IPS DF 6.9 (cell line): ENCODE results near the gene PTPRN2.

Source experiments
- DNase-seq: peaks from one replicate; pipeline ENCODE4 v3.0.0-alpha.2; 2013; ENCODE audit warnings: low read depth, low spot score
- H3K27ac ChIP-seq: one replicate; pipeline ENCODE4 v1.5.1; 2013; ENCODE audit warnings: low read length, control low read depth
- H3K27me3 ChIP-seq: 2 replicates; pipeline ENCODE4 v1.6.1; 2013; ENCODE audit warnings: mild to moderate bottlenecking, low read length; ENCODE audit not compliant: control insufficient read depth, insufficient read depth
- H3K36me3 ChIP-seq: 2 replicates; pipeline ENCODE4 v1.6.1; 2013; ENCODE audit warnings: low read length; ENCODE audit not compliant: control insufficient read depth, insufficient read depth
- H3K4me1 ChIP-seq: 2 replicates; pipeline ENCODE4 v1.6.1; 2013; ENCODE audit warnings: low read length; ENCODE audit not compliant: control insufficient read depth, insufficient read depth
- H3K4me3 ChIP-seq: 2 replicates; pipeline ENCODE4 v1.5.1; 2013; ENCODE audit warnings: mild to moderate bottlenecking, low read length
- H3K9me3 ChIP-seq: 2 replicates; pipeline ENCODE4 v1.6.1; 2013; ENCODE audit warnings: low read length, inconsistent platforms; ENCODE audit not compliant: control insufficient read depth, insufficient read depth
- WGBS: extraction: QIAGEN DNeasy Blood & Tissue Kit; methylation state at CpG from one replicate; pipeline ENCODE4 v1.1.7; 2013; ENCODE audit warnings: mixed read lengths, missing lambda C conversion rate; ENCODE audit not compliant: insufficient read length, insufficient coverage; 5-methylcytosine and 5-hydroxymethylcytosine counted together

Gene PTPRN2

DNA sequence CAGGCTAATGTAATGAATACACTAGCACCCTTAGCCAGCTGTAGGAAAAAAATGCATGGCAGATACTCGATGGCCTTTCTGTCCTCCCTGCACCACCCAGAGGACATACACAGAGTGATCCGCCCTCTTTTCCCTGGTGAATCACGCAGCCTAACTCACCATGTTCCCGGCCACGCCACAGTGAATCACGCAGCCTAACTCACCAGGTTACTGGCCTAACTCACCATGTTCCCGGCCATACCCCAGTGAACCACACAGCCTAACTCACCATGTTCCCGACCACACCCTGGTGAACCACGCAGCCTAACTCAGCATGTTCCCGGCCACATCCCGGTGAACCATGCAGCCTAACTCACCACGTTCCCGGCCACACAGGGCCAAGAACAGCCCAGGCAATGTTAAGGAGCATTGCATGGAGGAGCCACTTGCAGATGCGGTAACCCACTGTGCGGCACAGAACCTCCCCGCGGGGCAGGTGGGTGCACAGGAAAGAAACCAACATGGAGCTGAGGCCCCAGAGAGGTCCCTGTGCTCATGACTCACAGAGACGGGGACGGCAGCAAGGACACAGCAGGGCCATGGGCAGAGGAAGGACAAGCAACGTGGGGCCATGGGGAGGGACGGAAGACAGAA, 742.3 kb downstream of the PTPRN2 start:
- Histone ChIP-seq H3K27me3 (no peaks in the 10 kb centered on the region), H3K27ac (no peak overlapping the region), H3K4me1 (no peaks in the 10 kb centered on the region), H3K9me3 (peaks cover 26% of the 10 kb centered on the region), H3K4me3 (no peak overlapping the region), H3K36me3 (no peaks in the 10 kb centered on the region; the same call in 1 of the 2 replicates)
- DNase-seq = no peak
- no CpG with 5 or more reads among the region's 21 CpGs for WGBS

DNA sequence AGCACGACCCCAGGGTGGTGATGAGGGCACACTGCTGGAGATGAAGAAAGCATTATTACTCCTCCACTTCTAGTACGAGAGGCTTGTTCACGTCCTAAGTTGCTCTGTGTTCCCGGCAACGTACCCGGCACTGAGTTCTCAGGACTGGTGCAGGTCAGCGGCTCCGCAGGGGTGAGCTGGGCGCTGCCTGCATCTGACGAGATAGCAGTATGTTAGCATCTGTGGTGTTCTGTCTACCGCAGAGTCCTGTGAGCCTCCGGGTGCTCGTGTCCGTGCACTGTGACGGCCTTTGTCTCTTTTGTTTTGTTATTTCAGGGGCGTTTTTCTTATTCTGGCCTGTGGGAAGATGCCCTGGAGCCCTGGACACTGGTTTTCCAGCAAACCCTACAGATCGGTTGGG, 743.0 kb downstream of the PTPRN2 start:
- Histone ChIP-seq H3K27ac (no peak overlapping the region), H3K36me3 (no peaks in the 10 kb centered on the region; the same call in 1 of the 2 replicates), H3K27me3 (no peaks in the 10 kb centered on the region), H3K4me1 (no peaks in the 10 kb centered on the region), H3K9me3 (peaks cover 26% of the 10 kb centered on the region), H3K4me3 (no peak overlapping the region)
- no peak for DNase-seq
- whole genome bisulfite sequencing = no CpG with 5 or more reads among the region's 17 CpGs

DNA sequence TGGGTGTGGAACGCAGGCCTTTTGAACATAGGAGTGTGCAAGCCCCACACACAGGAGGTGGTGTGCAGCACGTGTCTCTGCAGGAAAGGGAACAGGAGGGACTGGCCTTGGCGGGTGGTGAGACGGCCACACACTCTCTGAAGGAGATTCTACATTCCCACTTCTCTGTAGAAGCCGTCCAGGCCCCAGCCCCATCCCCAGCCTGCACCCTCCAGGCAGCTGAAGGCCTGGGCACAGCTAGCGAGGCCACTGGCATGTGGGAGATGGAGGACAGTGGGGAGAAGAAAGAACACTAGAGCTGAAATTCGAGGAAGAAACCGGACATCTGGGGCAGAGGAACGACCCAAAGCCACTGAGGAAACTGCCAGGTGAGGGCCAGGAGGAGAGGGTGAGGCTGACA, 743.5 kb downstream of the PTPRN2 start:
- no peaks in the 10 kb centered on the region for H3K27me3 ChIP-seq
- H3K9me3 ChIP-seq = peaks cover 25% of the 10 kb centered on the region
- no peak for DNase-seq

DNA sequence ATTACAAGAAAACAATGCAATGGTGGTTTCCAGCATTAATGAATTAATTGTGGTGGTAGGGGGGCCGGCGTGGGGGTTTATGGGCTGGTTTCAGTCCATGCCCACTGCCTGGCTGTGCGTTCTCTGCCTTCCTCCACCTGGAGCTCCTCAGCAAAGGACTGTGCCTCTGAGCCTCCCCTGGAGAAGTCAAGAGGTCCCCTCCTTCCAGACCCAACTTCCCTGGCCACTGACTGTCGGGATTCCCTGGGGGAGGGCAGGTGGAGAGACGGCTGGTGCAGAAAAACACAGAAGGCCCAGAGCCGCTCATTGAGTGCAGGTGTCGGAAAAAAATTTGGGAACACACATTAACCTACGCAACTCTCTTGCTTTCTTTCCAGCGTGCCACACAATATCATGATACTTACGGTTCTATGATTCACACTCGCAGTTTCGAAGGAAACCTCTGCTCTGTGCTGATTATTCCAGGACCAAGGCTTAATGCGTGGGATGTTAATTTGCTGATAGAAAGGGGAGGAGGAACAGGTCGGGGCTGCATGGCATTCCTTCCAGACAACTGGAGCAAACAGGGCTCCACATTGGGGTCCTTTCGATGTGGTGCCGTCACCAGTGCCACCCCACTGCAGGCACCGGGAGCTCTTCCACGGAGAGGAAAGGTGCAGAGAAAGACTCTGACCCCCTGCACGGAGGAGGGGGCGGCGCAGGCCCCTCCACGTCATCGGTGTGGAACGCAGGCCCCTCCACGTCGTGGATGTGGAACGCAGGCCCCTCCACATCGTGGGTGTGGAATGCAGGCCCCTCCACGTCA, 744.1 kb downstream of the PTPRN2 start:
- Histone ChIP-seq H3K4me3 (no peak overlapping the region), H3K36me3 (no peaks in the 10 kb centered on the region; the same call in 1 of the 2 replicates), H3K4me1 (no peaks in the 10 kb centered on the region), H3K9me3 (peaks cover 25% of the 10 kb centered on the region), H3K27me3 (no peaks in the 10 kb centered on the region), H3K27ac (no peak overlapping the region)
- WGBS = no CpG with 5 or more reads among the region's 29 CpGs
- DNase-seq = no peak

More for the DNA sequence above, 743.5 kb downstream of the PTPRN2 start:
- WGBS = no CpG with 5 or more reads among the region's 9 CpGs
- H3K36me3 ChIP-seq = no peaks in the 10 kb centered on the region; the same call in 1 of the 2 replicates
- no peaks in the 10 kb centered on the region for H3K4me1 ChIP-seq
- H3K27ac ChIP-seq = no peak overlapping the region
- H3K4me3 ChIP-seq = no peak overlapping the region

DNA sequence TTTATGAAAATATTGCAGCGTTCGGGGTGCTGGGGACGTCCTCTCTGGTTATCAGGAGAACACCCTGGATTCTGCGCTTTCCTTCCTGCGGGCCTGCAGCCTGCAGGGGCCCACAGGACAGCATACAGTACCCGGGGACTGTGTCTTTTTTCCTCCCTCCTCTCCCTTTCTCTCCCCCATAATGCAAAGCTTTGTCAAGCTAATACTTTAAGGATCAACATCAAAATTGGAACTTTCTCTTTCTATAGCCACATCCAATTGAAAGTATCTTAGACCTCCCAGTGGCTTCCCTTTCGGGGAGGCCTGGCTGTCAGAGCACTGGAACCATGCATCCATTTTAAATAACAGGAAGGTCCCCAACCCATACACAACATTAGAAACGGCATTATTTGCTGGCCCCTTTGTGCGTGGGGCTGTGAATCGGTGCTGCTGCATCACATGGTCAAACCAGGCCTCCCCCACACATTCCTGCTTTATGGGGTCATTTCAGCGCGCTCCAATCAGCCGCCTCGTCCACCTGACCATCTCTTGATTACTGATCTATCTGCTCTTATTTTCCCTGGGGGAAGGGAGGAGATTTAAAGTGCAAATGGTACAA, 745.8 kb downstream of the PTPRN2 start:
- no peaks in the 10 kb centered on the region for H3K27me3 ChIP-seq
- H3K4me3 ChIP-seq = no peak overlapping the region
- H3K9me3 ChIP-seq = peaks cover 26% of the 10 kb centered on the region
- H3K36me3 ChIP-seq = no peaks in the 10 kb centered on the region; the same call in 1 of the 2 replicates
- no peak for DNase-seq
- no peak overlapping the region for H3K27ac ChIP-seq
- WGBS = no CpG with 5 or more reads among the region's 14 CpGs
- H3K4me1 ChIP-seq = no peaks in the 10 kb centered on the region

DNA sequence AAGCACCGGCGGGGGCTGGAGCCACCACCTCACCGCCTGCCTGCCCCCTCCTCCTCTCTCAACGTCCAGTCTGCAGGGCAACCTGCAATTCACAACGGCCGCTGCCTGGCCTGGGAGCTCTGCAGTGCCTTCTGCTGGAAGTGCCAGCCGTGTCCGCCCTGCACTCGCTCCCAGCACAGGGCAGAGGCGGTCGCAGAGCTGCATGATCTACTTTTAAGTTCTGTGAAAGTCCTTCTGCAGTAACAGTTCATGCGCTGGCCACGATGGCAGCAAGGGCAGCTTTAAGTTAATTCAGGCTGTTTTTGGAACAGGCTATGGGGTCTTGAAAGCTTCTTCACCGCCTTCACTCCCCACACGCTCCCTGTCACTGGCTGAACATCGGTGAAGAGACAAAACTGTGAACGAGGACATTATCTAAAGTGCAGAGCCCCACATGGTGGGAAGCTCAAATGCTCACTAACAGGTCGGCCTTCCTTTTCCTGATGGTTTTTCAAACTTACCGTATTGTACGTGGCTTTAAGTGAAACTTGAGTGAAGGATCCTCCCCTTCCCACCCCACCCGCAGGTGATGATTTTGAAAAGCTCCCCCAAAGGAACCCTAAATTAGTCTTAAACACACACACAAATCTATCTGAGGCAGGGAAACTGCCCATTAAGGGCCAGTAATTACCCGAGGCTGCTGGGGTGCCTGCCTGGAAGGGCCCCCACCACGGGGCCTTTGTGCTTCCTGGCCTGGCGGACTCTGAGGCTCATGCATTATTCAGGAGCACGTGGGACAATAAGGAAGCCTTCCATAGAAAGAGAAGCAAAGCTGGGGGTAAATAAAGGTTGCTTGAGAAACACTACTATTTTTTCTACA, 746.5 kb downstream of the PTPRN2 start:
- no peaks in the 10 kb centered on the region for H3K27me3 ChIP-seq
- WGBS = no CpG with 5 or more reads among the region's 25 CpGs
- peaks cover 24% of the 10 kb centered on the region for H3K9me3 ChIP-seq
- no peak overlapping the region for H3K4me3 ChIP-seq
- no peaks in the 10 kb centered on the region for H3K4me1 ChIP-seq
- no peak overlapping the region for H3K27ac ChIP-seq
- no peaks in the 10 kb centered on the region; the same call in 1 of the 2 replicates for H3K36me3 ChIP-seq
- DNase-seq = no peak

DNA sequence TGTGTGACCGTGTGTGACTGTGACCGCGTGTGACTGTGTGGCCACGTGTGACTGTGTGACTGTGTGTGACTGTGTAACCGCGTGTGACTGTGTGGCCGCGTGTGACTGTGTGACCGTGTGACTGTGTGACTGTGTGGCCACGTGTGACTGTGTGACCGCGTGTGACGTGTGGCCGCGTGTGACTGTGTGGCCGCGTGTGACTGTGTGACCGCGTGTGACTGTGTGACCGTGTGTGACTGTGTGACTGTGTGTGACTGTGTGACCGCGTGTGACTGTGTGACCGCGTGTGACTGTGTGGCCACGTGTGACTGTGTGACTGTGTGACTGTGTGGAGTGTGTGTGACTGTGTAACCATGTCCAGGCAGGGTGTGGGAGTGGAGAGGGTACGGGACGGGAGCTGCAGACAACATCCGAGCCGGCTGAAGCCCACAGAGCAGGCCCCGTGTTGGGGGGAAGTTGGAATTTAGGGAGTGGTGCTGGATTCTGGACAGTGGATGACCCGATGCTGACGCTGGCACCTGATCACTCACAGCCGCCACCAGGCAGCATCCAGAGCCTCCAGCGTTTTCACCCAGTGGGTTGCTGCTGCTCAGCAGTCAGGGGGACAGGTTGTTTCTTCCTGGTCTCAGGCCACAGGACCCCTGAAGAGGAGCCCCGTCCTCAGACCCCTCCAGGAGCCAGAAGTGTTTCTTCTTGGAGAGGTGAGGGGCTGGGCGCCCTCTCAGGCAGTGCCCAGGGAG, 747.3 kb downstream of the PTPRN2 start:
- DNase-seq = no peak
- Histone ChIP-seq H3K4me1 (no peaks in the 10 kb centered on the region), H3K36me3 (no peaks in the 10 kb centered on the region; the same call in 1 of the 2 replicates), H3K27me3 (no peaks in the 10 kb centered on the region), H3K9me3 (peaks cover 24% of the 10 kb centered on the region), H3K4me3 (no peak overlapping the region), H3K27ac (no peak overlapping the region)
- WGBS = no CpG with 5 or more reads among the region's 36 CpGs

DNA sequence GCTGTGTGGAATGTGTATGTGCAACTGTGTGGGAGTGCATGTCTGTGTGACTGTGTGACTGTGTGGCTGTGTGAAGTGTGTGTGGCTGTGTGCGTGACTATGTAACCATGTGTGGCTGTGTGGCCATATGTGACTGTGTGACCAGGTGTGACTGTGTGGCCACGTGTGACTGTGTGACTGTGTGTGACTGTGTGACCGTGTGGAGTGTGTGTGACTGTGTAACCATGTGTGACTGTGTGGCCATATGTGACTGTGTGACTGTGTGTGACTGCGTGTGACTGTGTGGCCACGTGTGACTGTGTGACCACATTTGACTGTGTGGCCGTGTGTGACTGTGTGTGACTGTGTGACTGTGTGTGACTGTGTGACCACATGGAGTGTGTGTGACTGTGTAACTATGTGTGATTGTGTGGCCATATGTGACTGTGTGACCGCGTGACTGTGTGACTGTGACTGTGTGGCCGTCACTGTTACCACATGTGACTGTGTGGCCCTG, 747.9 kb downstream of the PTPRN2 start:
- Histone ChIP-seq H3K36me3 (no peaks in the 10 kb centered on the region; the same call in 1 of the 2 replicates), H3K4me1 (no peaks in the 10 kb centered on the region), H3K27me3 (no peaks in the 10 kb centered on the region), H3K9me3 (peaks cover 22% of the 10 kb centered on the region), H3K27ac (no peak overlapping the region), H3K4me3 (no peak overlapping the region)
- no CpG with 5 or more reads among the region's 9 CpGs for WGBS
- no peak for DNase-seq

DNA sequence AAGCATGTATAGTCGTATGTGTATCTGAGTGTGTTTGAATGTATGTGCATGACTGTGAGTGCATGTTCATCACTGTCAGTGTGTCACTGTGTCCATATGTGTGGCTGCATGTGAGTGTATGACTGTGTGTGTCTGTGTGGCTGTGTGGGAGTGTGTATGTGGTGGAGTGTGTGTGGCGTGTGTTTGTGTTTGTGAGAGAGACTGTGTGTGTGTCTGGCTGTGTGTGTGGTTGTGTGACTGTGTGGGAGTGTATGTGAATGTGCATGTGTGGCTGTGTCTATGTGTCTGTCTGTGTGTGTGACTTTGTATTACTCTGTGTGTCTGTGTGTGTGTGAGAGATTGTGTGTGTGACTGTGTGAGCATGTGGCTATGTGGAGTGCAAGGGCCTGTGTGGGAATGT, 748.4 kb downstream of the PTPRN2 start:
- WGBS = 100% methylated on average over 1 of the region's 2 CpGs
- Histone ChIP-seq H3K4me1 (no peaks in the 10 kb centered on the region), H3K36me3 (no peaks in the 10 kb centered on the region; the same call in 1 of the 2 replicates), H3K27me3 (no peaks in the 10 kb centered on the region), H3K4me3 (no peak overlapping the region), H3K9me3 (peaks cover 21% of the 10 kb centered on the region), H3K27ac (no peak overlapping the region)
- DNase-seq = no peak
